Measurements from ENCODE around the gene SOX1. TPM values are rescaled to one million over a fixed set of nuclear protein-coding genes. Genes with fewer than 3 reads are reported as not detected.
A peak's percentile ranks its signal among the peaks of the same experiment; 100 is the strongest.

Gene SOX1
- not detected in 2 replicates for total RNA-seq (2014; rRNA removed)
- not detected for polyA plus RNA-seq (2012)

GRCh38 chr13:112067116-112067741 lies at the start of gene SOX1:
TSS of gene SOX1 (plus strand) at chr13:112067149. CDS start at chr13:112067659, 510 bp downstream.
- no peak for DNase-seq (ENCODE audit: low read depth)

- DNase-seq (ENCODE audit: low read depth), result no peak
Observed at GRCh38 chr13:112024577-112024976, 42.4 kb upstream of the SOX1 start.

DNA sequence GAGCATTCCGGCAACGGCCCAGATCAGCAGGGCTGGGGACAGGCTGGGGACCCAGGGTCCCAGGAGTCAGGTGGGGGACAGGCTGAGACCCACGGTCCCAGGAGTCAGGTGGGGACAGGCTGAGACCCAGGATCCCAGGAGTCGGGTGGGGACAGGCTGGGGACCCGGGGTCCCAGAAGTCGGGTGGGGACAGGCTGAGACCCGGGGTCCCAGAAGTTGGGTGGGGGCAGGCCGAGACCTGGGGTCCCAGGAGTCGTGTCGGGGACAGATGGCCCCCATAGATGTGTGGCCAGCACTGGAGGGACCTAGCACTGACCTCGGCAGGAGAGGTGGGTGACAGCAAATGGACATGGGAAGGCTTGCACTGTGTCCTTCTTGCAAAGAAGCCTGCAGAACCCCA lies 39.7 kb upstream of the SOX1 start:
- no peak for DNase-seq (ENCODE audit: low read depth)

DNA sequence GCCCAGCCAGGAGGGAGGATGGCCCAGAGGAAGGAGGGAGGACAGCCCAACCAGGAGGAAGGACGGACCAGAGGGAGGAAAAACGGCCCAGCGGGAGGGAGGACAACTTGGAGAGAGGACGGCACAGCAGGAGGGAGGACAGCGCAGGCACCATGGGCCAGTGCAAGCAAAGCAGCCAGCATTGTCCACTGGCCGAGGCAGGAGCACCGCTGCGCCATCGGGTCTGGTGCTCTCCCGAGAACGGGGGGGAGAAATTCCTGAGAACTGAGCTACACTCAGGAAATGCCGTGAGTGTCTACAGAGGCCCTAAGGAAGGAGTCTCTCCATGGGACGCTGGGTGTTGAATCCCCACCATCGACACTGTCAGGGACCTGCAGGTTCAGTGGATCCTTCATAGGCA lies 38.5 kb upstream of the SOX1 start:
- no peak for DNase-seq (ENCODE audit: low read depth)

DNA sequence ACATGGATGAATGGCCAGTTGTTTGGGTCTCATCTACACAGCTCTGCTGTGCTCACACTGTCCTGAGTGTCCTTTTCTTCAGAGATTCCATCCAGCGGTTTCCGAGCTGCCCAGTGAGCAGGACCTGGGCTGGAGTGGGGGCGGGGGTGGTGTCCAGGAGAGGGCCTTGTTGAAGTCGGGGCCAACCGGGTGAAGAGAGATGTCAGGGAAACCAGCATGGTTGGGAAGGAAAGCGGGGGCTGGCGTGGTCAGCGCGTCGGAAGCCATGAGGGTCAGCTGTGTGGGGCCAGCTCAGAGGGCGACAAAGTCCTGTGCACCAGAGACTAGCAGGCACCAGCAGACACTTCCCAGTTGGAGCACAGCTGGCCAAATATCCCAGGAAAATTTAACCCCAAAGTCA lies 37.8 kb upstream of the SOX1 start:
- no peak for DNase-seq (ENCODE audit: low read depth)

GRCh38 chr13:112032186-112032993 lies 34.6 kb upstream of the SOX1 start:
- peak; percentile 24 for DNase-seq (ENCODE audit: low read depth)

DNA sequence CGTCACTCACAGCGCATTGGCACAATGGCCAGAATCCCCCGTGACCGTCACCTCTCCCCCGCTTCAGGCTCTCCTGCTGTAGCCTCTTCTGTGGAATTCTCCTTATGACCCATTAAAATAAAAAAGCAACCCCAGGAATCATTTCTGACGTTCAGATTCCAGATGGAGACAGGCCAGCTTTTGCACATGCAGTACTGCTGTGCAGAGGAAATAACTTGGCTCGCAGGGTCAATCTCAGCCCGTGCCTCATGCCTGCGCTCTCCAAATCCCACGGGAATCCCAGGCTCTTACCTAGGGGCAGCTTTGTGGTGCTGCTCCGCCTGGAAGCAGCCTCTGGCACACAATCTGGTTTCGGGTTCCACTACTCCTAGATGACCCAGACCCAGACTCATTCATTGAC lies 32.7 kb upstream of the SOX1 start:
- no peak for DNase-seq (ENCODE audit: low read depth)

- no peak for DNase-seq (ENCODE audit: low read depth)
Observed at GRCh38 chr13:112034846-112035245, 32.1 kb upstream of the SOX1 start.

DNA sequence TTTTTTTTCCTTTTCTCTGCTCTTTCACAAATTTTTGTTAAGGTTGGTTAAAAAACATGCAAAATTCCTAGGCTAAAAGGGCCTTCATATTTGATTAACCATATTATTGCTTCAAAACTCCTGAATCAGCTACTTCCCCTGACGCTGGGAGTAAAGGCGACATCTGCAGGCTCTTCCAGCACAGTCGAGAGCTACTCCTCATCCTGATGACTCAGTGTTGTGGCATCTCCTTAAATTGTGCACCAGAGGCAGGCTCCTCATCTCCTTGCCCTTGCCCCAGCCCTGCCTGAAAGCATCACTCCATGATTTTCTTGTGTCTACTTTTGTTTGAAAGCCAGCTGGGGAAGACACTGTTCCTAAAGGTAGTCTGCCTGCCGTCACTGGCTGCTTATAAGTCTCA lies 24.5 kb upstream of the SOX1 start:
- peak; percentile 4 for DNase-seq (ENCODE audit: low read depth)

GRCh38 chr13:112052213-112052612 lies 14.7 kb upstream of the SOX1 start:
- no peak for DNase-seq (ENCODE audit: low read depth)

- no peak for DNase-seq (ENCODE audit: low read depth)
Observed at GRCh38 chr13:112053167-112053743, 13.7 kb upstream of the SOX1 start.

DNA sequence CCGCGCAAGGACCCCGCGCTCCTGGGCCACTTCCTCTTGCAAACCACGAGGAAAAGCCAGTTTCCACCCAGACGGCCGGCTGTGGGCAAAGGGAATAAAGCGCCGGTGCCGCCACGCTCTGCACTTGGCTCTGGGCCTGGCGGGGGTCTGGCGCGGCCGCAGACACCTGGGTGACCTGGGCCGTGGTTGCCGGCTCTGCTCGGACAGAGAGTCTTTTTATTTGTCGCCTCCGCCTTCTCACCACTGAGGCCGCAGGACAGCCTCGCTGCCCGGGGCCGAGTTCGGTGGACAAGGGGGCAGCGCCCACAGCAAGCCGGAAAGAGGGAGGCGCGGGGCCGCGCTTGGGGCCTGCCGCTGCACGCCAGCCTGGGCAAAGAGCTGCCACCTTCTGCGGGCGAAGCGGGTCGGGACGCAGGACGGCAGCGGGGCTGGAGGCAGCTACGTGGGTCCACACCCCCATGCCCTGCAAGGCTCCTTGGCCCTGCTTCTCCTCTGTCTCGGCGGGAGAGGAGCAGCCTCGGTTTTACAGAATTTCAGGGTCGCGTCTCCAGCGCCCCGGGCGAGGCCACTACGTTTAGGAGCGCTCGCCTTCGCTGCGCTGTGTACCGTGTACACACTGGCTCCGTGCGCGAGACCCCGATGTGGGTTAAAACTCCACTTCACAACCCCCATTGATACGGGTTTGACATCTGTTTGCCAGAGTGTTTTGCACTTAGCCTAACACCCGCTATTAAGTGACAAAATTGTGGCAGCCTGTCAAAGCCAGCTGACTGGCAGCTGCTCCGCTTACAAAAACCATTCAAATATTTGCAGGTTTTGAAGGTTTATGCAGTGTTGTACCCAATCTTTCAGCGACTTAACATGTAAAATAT lies 13.0 kb upstream of the SOX1 start:
- no peak for DNase-seq (ENCODE audit: low read depth)

DNA sequence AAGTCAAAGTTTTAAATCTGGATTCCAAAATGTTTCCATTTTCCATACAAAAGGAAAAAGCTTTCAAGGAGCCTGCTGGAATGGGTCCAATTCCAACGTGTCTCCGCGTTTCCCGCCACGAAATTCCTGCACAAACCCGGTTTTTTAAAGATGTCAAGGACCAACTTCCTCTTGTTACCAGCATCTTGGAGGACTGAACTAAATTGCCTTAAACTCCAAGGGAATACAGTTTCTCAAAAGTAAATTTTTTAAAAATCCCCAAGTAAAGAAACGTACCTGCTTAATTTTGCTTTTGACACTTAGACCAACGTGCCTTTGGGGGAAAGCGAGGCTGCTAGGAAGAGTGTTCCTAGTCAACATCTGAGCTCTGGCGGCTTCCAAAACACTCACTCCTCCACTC lies 12.3 kb upstream of the SOX1 start:
- DNase-seq (ENCODE audit: low read depth), result no peak

GRCh38 chr13:112055036-112055914 lies 11.7 kb upstream of the SOX1 start:
- DNase-seq (ENCODE audit: low read depth), result no peak

DNA sequence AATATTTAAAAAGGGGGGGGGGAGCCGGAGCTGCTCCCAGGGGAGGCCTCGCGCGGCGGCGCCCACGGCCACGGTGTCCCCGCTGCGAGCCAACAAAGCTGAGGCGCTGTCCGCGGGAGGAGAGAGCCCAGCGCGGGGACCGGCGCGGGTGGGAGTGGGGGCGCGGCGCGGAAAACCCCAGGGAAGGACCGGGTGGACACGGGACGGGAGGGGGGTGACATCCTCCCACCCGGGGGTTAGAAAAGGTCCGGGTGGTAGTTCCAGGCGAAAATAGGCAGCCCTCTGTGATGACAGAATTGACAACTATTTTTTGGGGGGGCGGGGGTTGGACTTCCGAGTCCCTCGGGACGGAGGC lies 11.1 kb upstream of the SOX1 start:
- no peak for DNase-seq (ENCODE audit: low read depth)

- no peak for DNase-seq (ENCODE audit: low read depth)
Observed at GRCh38 chr13:112056284-112056727, 10.6 kb upstream of the SOX1 start.

- no peak for DNase-seq (ENCODE audit: low read depth)
Observed at GRCh38 chr13:112056739-112057438, 10.1 kb upstream of the SOX1 start.

DNA sequence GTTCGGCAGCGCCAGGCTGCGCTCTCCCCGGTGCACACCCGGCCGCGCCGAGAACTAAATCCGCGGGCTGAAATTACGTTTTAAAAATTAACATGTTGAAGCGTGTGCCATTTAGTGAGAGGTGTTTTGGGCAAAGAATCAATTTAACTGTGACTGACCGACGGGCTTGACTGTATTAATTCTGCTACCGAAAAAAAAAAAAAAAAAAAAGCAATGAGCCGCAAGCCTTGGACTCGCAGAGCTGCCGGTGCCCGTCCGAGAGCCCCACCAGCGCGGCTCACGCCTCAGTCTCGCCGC lies 9.6 kb upstream of the SOX1 start:
- no peak for DNase-seq (ENCODE audit: low read depth)

DNA sequence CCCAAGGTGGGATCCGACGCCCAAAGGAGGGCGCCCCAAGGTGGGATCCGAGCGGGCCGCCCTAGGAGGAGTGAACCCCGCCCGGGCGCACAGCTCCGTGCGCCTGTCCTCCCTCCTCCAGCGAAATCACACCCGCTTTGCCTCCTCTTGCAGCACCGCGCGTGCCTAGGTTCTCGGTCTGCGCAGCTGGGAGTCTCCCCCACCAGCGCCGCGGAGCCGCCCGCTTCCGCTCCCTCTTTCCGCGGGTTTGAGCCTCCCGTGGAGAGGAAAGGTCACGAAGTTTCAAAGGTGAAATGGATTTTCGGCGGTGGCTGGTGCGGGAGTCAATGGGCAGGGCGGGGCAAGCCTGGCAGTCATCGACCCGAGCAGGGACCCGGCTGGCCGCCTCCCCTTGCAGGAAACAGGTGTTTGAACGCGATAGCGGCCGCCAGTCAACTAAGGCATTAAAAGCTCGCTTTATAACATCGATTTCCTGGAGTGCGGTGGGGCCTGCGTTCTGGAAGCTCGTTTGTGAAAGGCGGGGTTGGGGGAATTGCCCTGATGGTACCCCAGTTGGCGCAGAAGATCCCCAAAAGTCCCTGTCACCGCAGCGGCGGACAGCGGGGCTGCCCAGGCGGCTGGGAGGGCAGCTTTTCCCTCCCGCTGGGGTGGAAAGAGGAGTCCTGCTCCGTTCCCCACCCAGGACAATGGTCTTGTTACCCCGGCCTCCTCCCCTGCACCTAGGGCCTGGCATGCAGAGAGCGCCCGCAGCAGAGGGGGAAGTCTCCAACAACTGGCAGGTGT lies 9.0 kb upstream of the SOX1 start:
- DNase-seq (ENCODE audit: low read depth), result no peak

DNA sequence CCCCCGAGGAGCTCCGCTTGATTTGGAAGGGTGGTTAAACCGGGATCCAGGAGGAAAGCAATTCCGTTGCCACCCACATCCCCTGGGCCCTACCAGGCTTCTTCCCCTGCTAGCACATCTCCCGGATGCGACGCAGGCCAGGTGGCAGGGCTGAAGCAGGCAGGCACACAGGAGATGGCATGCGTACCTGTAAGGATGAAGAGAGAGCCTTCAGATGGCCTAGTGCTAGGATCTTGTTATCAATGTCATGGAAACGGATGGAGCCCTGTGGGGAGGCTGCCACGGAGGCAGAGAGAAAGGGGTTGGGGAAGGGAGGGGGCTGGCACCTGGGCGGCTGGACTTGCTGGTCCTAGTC lies 8.5 kb upstream of the SOX1 start:
- DNase-seq (ENCODE audit: low read depth), result no peak

All from LHCN-M2 (cell line).